ENCODE results near the gene TRAF5.

GRCh38 chr1:211415700-211416099, 89.1 kb downstream of the TRAF5 start:
- TF ChIP-seq YY1 (IDR thresholded peaks at IDR 0.05; ENCODE audit: insufficient read depth, insufficient read length) (no peak), ZNF274 (IDR thresholded peaks at IDR 0.05; ENCODE audit: low read depth, low read length) (no peak)

Measured in NT2/D1 (cell line).